Liver (tissue), 3 donors: ENCODE results near the gene ULK4.

Experiments
- CTCF ChIP-seq: fragments of 150-350 bp; IDR thresholded peaks from 2 replicates; pipeline ENCODE4 v1.5.1; 2017; ENCODE audit warnings: improper control_type of control experiment, low read depth, low read length; ENCODE audit not compliant: missing input control
- GABPA ChIP-seq, 2 donors: IDR thresholded peaks in 1 of 2; conservative IDR thresholded peaks in 1 of 2; 2 replicates each; pipeline ENCODE4 v1.6.1; 2016; ENCODE audit warnings: antibody characterized with exemption in 2 of 2, mild to moderate bottlenecking in 1 of 2, moderate library complexity in 1 of 2
- donor health status: healthy.
- donor health status: healthy.

- TF ChIP-seq CTCF (no peak), GABPA (IDR thresholded peaks at IDR 0.05 in 1 of 2, conservative IDR thresholded peaks at IDR 0.05 in 1 of 2) (no peak)
Observed at GRCh38 chr3:41323467-41324155, 638.3 kb downstream of the ULK4 start.
